NCI-H2107 (cell line): ENCODE results near the gene ASB18.

ENCODE experiments used
- DNase-seq: peaks from one replicate; lab custom pipeline; 2025; lab: John Stamatoyannopoulos, UW

Gene ASB18

DNA sequence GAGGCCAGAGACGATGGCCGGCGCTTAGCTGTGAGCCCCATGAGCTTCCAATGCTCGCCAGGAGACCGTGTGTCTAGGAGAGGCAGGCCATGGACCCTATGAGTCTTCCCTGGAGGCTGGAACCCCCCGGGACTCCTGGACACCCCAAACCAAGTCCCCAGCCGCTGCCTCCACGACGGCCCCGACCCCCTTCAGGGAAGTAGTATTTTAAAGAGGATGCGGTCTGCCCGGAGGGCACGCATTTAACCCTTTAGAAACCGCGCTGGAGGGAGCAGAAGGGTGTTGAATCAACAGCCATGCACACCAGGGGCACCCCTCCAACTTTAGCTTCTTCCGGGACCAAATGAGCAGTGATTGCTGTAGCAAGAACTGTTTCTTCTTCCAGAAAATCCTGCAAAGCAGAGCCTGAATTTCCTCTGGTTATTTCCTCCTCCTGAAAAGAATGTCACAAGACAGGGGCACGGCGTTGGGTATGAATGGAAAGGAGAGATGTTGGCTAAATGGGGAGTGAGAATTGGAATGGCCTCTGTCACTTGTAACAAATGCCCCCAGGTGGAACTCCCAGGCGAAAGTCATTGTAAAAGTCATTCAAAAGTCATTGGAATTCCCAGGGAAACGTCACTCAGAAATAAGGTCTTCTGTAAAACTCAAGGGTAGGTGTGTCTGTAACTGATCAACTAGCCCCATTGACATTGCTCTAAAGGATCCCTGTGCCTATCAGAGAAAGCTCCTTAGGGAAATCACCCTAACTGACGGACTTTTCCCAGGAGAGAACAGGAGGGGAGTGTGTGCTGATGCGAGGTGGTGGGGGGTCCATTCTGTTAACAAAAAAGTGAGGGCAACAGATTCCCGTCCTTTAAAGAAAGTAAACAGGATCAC is 90.2 kb downstream of the ASB18 start:
- no peak for DNase-seq

DNA sequence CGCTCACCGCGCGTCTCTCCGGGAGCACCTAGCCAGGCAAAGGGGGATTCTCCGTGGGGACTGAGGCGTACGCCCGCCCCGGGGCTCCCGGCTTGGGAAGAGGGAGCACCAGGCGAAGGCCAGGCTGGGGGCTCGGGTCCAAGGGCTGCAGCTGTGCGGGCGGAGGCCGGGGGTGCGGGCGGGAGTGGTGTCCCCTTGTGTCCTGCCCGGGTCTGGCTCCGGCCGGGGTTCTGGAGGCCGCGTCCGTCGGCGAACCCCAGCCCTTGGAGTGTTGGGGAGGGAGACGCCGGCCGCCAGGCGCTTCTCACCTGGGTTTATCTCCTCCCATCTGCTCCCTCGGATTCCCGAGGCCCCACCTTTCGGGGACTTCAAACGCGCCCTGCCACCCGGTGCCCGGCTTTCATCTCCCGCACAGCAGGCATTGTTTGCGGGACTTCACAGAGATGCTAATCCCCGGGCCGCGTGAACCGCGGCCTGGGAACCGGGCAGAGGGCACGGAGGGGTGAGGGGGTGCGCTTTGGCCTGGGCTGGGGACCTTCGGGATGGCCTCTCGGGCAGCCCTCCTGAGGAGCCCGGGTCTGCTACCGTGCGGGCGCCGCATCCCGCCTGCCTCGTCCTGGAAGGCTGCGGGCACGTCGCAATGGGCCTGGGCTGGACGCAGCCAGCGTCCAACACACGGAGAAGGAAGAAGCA is 91.0 kb downstream of the ASB18 start:
- DNase-seq, result no peak

DNA sequence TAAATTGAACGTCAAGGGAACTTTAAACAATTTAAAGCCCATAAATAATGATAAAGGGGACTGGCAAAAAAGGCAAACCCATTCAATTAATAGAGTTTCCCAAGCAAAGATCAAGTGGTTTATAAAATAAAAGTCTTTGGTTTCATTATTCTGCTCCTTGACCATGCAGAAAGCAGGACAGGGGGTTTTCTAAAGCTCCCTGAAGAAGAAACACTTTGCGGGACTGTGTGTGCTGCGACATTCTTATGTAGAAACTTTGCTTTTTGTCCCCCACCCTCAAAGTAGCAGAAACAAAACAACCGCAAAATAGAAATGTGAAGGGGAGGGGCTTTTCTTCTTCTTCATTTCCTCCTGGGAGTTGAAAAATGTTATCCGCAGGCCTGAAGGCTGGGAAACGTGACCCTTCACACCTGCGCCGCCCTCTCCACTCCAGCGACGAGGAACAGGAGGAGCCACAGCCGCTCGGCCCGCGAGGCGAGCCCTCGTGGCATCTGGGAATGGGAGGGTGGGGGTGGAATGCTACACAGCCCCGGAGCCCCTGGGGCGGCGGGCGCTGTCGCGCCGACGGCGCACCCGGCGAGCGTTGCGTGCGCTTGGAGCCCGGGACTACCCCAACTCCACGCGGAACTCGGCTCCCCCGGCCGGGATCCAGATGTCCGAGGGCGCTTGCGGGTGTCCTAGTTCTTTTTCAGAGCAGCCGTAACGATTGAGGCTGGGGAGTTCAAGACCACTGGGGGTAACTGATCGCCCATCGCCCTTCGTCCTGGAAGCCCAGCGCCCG is 91.8 kb downstream of the ASB18 start:
- no peak for DNase-seq

DNA sequence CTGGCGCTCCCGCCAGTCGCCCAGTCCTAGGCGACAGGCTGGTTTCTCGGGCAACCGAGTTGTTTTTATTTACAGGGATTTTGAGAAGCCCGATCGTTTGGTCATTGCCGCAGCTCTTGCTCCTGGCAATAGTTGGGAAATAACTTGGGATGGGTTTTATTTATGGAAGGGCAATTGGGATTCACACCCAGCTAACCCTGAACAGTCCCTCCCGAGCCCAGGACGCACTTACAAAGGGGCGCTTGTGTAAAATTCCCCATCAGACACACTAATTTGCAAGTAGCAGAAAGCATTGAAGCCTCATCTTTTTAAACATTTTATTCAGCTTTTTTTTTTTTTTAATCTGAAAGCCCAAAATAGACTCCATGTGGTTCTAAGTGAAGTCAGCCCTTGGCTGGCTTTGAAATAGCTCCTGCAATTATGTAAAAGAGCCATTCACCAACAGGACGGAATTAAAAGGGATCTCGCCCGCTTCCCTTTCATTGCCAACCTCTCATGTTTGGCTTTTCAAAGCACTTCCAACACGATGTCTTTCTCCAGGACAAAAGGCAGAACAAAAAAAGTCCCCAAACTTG is 92.4 kb downstream of the ASB18 start:
- no peak for DNase-seq

DNA sequence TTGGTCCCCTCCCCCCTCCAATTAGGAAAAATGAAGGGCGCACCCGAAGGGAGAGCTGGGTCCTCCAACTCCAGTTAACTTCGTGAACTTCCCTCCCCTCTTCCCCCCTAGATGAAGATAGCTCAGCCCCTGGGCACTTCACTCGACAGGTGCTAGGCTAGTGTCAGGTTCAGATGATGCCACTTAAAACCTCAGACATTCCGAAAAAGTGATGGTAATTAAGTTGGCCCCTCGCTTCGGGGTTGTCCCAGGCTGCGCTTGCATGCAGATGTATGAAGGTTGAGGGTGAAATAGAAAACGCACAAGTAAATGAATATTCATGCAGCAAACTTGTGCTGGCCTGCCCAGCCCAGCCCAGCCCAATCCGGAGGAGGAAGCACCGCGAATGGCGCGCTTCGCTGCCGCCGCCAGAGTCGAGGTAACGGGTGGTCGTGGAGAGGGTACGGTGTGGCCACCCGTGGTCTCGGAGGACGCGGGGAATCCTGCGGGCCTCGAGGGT is 93.0 kb downstream of the ASB18 start:
- no peak for DNase-seq

DNA sequence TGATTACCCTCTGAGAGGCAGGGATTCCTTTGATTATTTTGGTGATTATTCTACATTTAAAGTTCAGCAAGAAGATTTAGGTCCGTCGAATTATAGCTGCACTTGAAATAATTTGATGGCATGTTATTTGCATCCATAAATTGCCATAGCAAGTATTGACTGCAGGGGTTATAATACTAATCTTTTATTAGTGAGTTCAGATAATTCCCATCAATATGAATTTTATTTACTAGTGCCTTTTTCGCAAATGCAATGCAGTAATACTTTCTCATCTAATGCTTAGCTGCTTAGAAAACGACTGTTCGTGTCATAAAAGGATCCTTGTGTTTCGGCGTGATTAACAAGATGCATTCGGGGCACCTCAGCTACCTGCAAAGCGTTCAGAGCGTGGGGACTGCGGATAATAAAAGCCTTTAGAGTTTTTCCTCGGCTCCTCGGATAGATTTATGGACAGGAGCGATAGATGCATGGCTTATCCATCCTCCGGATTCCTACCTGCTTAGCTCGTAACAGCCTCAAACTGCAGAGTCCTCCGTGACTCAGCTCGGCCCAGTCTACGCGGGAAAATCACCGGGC is 93.5 kb downstream of the ASB18 start:
- DNase-seq, result no peak

DNA sequence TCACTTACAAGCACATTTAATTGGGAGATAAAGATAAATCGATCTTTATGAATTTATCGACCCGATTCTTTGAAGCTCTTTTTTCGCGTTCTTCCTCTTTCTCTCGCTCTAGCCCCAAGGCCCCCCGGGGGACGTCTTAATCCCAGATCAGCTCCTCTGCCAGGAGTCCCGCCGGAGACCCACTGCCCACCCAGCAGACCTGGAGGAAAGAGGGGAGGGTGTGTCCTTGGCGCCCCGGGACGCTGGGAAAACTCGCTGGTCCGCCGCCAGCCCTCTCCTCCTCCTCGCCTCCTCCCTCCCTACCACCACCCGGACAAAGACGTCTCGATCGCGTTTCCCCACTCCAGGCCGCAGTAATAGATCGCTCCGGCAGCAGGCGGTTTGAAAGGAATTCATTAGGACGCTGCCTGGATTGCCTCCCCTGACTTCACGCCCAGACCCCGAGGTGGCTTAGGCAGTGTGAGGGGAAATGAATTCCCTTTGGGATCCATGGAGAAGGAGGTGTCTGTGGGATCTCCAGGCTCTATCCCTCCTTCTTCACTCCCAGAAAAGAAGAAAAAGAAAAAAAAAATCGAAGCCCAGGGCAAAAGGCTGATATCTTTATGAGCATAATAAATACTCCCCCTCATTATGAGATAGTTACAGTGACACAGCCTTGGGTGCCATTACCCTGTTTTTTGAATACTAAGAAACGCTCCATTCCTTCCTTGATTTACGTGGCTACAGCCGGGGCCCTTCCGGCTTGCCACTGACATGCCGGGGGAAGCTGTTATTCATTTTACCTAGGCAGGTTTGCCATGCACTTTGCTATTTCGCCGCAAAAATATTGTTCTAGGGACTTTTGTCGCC is 94.2 kb downstream of the ASB18 start:
- no peak for DNase-seq

DNA sequence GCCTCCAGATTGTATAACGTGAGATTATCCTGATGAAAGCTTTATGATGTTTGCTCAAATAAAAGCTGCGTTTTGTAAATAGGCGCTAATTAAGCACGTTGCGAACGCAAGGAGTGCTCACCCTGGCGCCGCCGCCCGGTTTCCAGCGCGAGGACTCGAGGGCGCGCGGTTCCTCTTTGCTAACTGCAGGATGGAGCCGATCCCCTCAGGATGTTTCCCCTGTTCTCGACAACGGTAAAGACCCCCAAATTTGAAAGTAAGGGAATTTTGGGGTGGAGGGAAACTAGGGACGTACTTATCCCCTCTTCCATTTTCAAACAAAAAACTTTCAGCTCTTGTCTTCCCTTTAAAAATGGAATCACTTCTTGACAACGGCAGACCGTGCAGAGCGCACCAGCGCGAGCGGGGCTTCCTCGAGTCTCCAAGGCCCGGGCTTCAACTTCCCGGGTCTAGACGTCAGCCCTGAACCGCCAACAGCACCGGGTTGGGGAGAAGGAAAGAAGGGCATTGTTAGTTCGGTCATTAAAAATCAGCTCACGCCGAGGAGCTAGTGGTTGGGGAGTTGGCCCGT is 95.0 kb downstream of the ASB18 start:
- DNase-seq, result no peak

DNA sequence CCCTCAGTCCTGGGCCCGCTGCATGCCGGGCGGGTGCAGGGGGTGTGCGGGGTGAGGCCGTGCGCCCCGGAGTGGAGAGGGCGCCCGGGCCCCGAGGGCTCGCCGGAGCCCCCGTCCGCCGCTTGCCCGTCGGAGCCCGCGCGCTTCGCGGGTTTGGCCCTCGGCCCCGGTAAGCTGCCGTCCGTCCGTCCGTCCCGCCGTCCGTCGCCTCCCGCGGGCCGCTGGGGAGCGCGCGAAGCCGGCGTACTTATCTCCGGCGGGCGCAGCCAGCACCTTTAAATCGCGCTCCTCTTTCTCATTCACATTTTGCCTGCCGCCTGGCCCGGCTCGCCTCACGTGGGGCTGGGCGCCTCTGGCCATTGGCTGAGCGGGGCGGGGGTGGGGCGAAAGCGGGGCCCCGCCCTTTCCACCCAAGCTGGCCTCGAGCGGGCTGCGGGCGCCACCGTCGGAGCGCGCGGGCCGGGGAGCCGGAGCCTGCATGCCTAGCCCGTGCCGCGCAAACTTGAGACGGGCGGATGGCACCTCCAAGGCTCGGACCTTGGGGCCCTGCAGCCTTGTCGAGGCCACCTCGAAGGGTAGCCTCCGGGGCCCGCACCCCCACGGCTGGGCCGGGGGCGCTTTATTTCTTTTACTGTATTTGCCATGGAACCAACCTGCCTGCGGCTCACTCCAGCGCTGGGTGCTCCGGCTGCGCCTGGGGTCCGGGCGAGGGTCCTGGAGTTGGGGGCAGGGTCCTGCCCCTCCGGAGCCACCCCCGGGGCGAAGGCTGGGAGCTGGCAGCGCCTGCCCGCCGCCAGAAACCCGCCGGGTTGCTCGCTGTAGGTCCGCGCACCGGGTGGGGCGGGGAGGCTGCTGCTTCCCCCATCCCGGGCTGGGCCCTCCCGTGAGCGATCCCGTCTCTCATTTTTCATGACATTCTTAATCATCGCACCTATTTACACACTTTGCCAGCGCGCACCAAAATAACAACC is 95.8 kb downstream of the ASB18 start, which contains the start of gene GBX2:
GBX2 (minus strand) TSS at position 277 of the 971 bp plus-strand sequence. CDS start 415 bp downstream, outside the sequence.
- no peak for DNase-seq

DNA sequence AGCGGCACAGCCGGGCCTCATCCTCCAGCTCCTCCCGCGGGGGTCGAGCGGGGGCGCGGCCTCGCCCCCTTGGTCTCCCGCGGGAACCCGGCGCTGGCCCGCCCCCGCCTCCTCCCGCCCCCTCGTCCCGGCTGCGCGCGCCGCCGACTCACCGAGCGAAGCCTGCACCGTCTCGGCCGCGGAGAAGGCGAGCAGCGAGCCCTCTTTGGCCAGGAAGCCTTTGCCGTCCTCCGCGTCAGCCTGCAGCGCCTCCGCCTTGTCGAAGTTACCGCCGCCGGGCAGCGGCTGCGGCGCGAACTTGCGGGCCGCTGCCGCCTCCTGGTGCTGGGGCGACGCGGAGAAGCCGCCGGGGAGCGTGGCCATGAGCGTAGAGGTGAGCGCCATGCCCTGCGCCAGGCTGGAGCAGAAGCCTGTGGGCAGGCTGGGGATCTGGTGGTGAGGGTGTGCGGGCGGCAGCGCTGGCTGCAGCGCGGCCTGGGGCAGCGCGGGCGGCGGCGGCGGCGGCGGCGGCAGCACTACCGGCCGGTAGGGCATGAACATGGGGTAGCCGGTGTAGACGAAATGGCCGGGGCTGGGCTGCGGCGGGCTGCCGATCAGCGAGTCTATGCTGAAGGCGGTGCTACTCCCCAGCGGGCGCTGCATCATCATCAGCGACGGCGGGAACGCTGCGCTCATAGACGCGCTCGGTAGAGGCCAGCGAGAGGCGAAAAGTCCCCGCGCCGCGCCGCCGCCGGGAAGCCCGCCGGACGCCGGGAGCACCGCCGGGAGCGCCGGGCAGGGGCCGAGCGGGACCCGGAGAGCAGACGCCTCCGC is 96.7 kb downstream of the ASB18 start:
- no peak for DNase-seq

DNA sequence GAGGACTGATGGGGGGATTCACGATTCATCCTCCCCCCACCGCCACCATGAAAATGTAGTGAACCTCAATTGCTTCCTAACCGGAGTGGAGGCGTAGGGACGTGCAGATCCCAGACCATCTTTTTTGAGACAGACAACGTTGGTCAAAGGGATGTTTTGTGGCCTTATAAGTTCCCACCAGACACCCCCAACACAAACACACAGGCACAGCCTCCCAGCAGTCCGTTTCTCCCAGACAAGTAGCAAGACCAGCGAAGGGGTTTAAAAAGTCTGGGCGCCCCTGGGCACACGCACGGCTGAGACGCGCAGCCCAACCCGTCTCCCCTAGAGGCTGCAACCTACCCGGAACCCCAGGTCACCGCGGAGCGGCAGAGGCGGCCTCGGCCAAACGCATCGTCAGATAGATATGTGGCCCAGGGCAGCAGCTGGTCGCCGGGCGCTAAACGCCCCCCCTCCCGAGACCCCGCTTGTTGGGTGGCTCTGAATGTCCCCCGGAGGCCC is 97.4 kb downstream of the ASB18 start:
- DNase-seq, result no peak

DNA sequence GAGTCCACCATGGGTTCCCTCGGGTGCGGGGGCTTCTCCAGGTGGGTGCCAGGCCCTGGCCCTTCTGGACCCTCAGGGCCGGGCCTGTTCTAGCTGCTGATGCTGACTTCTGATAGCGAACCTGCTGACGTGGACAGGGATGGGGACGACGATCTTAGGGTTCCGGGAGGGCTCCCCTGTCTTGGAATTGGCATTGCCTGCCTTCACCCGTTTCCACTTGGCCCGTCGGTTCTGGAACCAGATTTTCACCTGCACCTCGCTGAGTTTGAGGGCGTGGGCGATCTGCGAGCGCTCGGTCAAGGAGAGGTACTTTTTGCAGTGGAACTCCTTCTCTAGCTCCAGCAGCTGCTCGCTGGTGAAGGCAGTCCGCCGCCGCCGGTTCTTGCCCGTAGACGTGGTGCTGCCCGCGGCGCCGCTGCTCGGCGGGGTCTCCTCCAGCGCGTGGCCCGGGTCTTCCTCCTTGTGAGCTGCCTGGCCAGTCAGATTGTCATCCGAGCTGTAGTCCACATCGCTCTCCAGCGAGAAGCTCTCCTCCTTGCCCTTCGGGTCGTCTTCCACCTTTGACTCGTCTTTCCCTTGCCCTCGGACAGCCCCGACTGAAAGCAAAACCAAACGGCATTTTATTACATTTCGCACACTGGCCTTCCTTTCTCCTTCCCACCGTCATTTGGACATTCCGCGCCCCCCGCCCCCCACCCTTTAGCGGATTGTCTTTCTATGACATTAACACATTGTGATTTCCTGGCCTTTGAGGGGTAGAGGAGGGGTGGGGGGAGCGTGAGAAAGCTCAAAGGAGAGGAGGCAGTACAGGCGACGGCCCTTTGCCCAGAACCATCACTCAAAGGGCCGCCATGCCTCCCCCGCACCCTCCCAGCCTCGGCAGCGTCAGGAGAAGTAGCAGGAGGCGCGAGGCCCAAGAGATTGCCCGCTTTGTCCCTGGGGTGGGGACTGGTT is 98.1 kb downstream of the ASB18 start:
- DNase-seq, result no peak

DNA sequence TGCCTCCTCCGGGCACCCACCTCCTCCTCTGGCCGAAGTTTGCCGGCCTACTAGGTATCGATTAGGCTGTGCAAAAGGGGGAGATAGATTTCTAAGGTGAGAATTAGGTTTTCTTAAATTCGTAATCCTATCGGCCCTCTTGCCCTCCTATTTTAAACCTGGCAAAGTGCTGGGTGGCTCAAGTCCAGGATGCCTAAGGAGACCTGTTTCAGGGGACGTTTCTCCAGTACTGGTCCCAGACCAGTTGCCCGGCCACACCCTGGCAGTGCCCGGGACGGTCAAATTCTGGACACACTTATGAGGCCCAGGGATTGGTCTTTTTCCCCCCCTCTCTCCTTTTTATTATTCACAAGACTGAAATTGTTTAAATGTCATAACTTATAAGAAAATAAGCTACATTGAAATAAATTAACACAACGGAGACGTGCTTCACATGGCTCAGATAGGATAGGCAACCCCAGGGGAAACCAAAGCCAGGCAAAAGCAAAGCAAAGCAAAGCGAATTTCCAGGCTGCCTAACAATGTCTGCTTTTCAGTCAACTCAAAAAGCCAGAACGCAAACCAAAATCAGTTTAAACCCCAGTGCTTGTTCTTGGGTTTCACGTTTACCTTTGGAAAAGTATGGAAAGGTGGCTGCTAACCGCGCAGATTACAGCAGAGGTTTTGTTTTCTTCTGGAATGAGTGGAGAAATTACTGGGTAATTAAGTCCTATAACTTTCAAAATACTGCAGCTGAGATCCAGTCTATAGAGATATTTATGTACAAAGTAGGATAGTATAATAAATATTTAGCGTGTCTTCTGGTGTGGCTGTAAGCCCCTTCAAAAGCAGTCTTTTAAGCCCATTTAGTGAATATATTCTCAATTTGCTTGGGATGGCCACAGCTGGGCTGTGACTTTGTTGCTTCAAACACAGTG is 99.0 kb downstream of the ASB18 start:
- DNase-seq, result no peak

DNA sequence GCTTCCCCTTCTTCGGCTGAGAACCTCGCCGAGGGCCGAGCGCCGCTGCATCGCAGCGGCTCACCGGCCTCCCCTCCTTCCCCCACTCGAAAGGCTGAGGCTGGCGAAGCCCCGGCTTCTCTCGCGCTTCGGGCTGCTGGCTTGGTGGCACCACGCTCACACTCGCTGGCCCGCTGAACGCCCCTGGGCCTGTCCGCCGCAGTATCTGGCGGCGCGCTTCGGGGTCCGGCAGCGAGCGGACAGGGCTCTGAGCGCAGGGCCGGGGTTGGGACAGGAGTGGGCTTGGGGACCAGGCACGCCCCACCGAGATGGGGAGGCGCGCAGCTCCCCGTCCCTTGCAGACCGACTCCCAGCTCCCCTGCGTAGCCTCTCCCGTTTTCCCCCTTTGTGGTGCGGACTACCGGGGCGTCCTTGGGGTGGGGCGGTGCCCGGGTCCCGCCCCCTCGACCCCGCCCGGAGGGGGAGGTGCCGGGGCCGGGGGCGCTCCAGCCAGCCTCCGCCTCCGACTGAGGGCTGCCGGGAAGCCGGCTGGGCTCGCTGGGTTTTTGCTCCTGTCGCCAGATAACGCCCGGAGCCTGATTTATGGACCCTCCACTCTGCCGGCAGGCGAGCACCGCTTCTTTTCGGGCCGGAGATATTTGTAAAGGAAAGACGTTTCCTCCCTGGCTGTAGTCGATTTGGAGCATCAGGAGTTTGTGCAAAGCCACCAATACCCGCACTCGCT is 99.8 kb downstream of the ASB18 start:
- no peak for DNase-seq
